ENCODE measurements around the gene LDB2.

The LDB2 gene

GRCh38 chr4:16809943-16810342, 88.5 kb downstream of the LDB2 start:
- Histone ChIP-seq H3K27ac (ENCODE audit: low read depth in 2 of 2, low read length in 2 of 2) (no peak overlapping the region), H3K4me1 (ENCODE audit: control insufficient read depth in 2 of 2, insufficient read depth in 2 of 2, low read length in 2 of 2) (no peaks in the 10 kb centered on the region), H3K9ac (ENCODE audit: low read depth in 1 of 2, low read length in 2 of 2) (no peak overlapping the region), H3K36me3 (ENCODE audit: control insufficient read depth in 2 of 2, insufficient read depth in 2 of 2, low read length in 2 of 2) (no peaks in the 10 kb centered on the region), H3K4me3 (ENCODE audit: low read length in 2 of 2) (no peak overlapping the region), H3K9me3 (ENCODE audit: control insufficient read depth in 2 of 2, low read length in 2 of 2) (peaks cover 0 to 2% of the 10 kb centered on the region in 2 donors), H3K27me3 (ENCODE audit: control insufficient read depth in 2 of 2, insufficient read depth in 2 of 2, low read length in 2 of 2) (no peaks in the 10 kb centered on the region)

GRCh38 chr4:16809064-16809463, 89.4 kb downstream of the LDB2 start:
- peaks cover 0 to 2% of the 10 kb centered on the region in 2 donors for H3K9me3 ChIP-seq (ENCODE audit: control insufficient read depth in 2 of 2, low read length in 2 of 2)
- no peaks in the 10 kb centered on the region for H3K36me3 ChIP-seq (ENCODE audit: control insufficient read depth in 2 of 2, insufficient read depth in 2 of 2, low read length in 2 of 2)
- no peak overlapping the region for H3K9ac ChIP-seq (ENCODE audit: low read depth in 1 of 2, low read length in 2 of 2)
- H3K4me3 ChIP-seq (ENCODE audit: low read length in 2 of 2): no peak overlapping the region
- H3K4me1 ChIP-seq (ENCODE audit: control insufficient read depth in 2 of 2, insufficient read depth in 2 of 2, low read length in 2 of 2): no peaks in the 10 kb centered on the region
- H3K27me3 ChIP-seq (ENCODE audit: control insufficient read depth in 2 of 2, insufficient read depth in 2 of 2, low read length in 2 of 2): no peaks in the 10 kb centered on the region
- H3K27ac ChIP-seq (ENCODE audit: low read depth in 2 of 2, low read length in 2 of 2): no peak overlapping the region

GRCh38 chr4:16807355-16807754, 91.1 kb downstream of the LDB2 start:
- Histone ChIP-seq H3K4me3 (ENCODE audit: low read length in 2 of 2) (no peak overlapping the region), H3K36me3 (ENCODE audit: control insufficient read depth in 2 of 2, insufficient read depth in 2 of 2, low read length in 2 of 2) (no peaks in the 10 kb centered on the region), H3K9me3 (ENCODE audit: control insufficient read depth in 2 of 2, low read length in 2 of 2) (peaks cover 0 to 2% of the 10 kb centered on the region in 2 donors), H3K27me3 (ENCODE audit: control insufficient read depth in 2 of 2, insufficient read depth in 2 of 2, low read length in 2 of 2) (no peaks in the 10 kb centered on the region), H3K4me1 (ENCODE audit: control insufficient read depth in 2 of 2, insufficient read depth in 2 of 2, low read length in 2 of 2) (no peaks in the 10 kb centered on the region), H3K27ac (ENCODE audit: low read depth in 2 of 2, low read length in 2 of 2) (no peak overlapping the region), H3K9ac (ENCODE audit: low read depth in 1 of 2, low read length in 2 of 2) (no peak overlapping the region)

- no peaks in the 10 kb centered on the region for H3K36me3 ChIP-seq (ENCODE audit: control insufficient read depth in 2 of 2, insufficient read depth in 2 of 2, low read length in 2 of 2)
- H3K27me3 ChIP-seq (ENCODE audit: control insufficient read depth in 2 of 2, insufficient read depth in 2 of 2, low read length in 2 of 2): no peaks in the 10 kb centered on the region
- no peak overlapping the region for H3K9ac ChIP-seq (ENCODE audit: low read depth in 1 of 2, low read length in 2 of 2)
- no peak overlapping the region for H3K27ac ChIP-seq (ENCODE audit: low read depth in 2 of 2, low read length in 2 of 2)
- no peak overlapping the region for H3K4me3 ChIP-seq (ENCODE audit: low read length in 2 of 2)
- H3K4me1 ChIP-seq (ENCODE audit: control insufficient read depth in 2 of 2, insufficient read depth in 2 of 2, low read length in 2 of 2): no peaks in the 10 kb centered on the region
- peaks cover 0 to 2% of the 10 kb centered on the region in 2 donors for H3K9me3 ChIP-seq (ENCODE audit: control insufficient read depth in 2 of 2, low read length in 2 of 2)
Measured at GRCh38 chr4:16804581-16804980, 93.9 kb downstream of the LDB2 start.

- no peak overlapping the region for H3K27ac ChIP-seq (ENCODE audit: low read depth in 2 of 2, low read length in 2 of 2)
- H3K9me3 ChIP-seq (ENCODE audit: control insufficient read depth in 2 of 2, low read length in 2 of 2): no peaks in the 10 kb centered on the region
- no peaks in the 10 kb centered on the region for H3K36me3 ChIP-seq (ENCODE audit: control insufficient read depth in 2 of 2, insufficient read depth in 2 of 2, low read length in 2 of 2)
- no peak overlapping the region for H3K9ac ChIP-seq (ENCODE audit: low read depth in 1 of 2, low read length in 2 of 2)
- H3K4me1 ChIP-seq (ENCODE audit: control insufficient read depth in 2 of 2, insufficient read depth in 2 of 2, low read length in 2 of 2): no peaks in the 10 kb centered on the region
- H3K4me3 ChIP-seq (ENCODE audit: low read length in 2 of 2): no peak overlapping the region
- H3K27me3 ChIP-seq (ENCODE audit: control insufficient read depth in 2 of 2, insufficient read depth in 2 of 2, low read length in 2 of 2): no peaks in the 10 kb centered on the region
Measured at GRCh38 chr4:16802044-16802443, 96.4 kb downstream of the LDB2 start.

GRCh38 chr4:16801356-16801755, 97.1 kb downstream of the LDB2 start:
- no peaks in the 10 kb centered on the region for H3K4me1 ChIP-seq (ENCODE audit: control insufficient read depth in 2 of 2, insufficient read depth in 2 of 2, low read length in 2 of 2)
- no peaks in the 10 kb centered on the region for H3K27me3 ChIP-seq (ENCODE audit: control insufficient read depth in 2 of 2, insufficient read depth in 2 of 2, low read length in 2 of 2)
- no peaks in the 10 kb centered on the region for H3K36me3 ChIP-seq (ENCODE audit: control insufficient read depth in 2 of 2, insufficient read depth in 2 of 2, low read length in 2 of 2)
- no peak overlapping the region for H3K4me3 ChIP-seq (ENCODE audit: low read length in 2 of 2)
- H3K9me3 ChIP-seq (ENCODE audit: control insufficient read depth in 2 of 2, low read length in 2 of 2): no peaks in the 10 kb centered on the region
- H3K9ac ChIP-seq (ENCODE audit: low read depth in 1 of 2, low read length in 2 of 2): no peak overlapping the region
- no peak overlapping the region for H3K27ac ChIP-seq (ENCODE audit: low read depth in 2 of 2, low read length in 2 of 2)

- H3K9ac ChIP-seq (ENCODE audit: low read depth in 1 of 2, low read length in 2 of 2): no peak overlapping the region
- H3K36me3 ChIP-seq (ENCODE audit: control insufficient read depth in 2 of 2, insufficient read depth in 2 of 2, low read length in 2 of 2): no peaks in the 10 kb centered on the region
- no peaks in the 10 kb centered on the region for H3K27me3 ChIP-seq (ENCODE audit: control insufficient read depth in 2 of 2, insufficient read depth in 2 of 2, low read length in 2 of 2)
- H3K4me1 ChIP-seq (ENCODE audit: control insufficient read depth in 2 of 2, insufficient read depth in 2 of 2, low read length in 2 of 2): no peaks in the 10 kb centered on the region
- H3K27ac ChIP-seq (ENCODE audit: low read depth in 2 of 2, low read length in 2 of 2): no peak overlapping the region
- no peak overlapping the region for H3K4me3 ChIP-seq (ENCODE audit: low read length in 2 of 2)
- H3K9me3 ChIP-seq (ENCODE audit: control insufficient read depth in 2 of 2, low read length in 2 of 2): no peaks in the 10 kb centered on the region
Measured at GRCh38 chr4:16794816-16795445, 103.5 kb downstream of the LDB2 start.

- Histone ChIP-seq H3K36me3 (ENCODE audit: control insufficient read depth in 2 of 2, insufficient read depth in 2 of 2, low read length in 2 of 2) (no peaks in the 10 kb centered on the region), H3K4me1 (ENCODE audit: control insufficient read depth in 2 of 2, insufficient read depth in 2 of 2, low read length in 2 of 2) (no peaks in the 10 kb centered on the region), H3K27me3 (ENCODE audit: control insufficient read depth in 2 of 2, insufficient read depth in 2 of 2, low read length in 2 of 2) (no peaks in the 10 kb centered on the region), H3K27ac (ENCODE audit: low read depth in 2 of 2, low read length in 2 of 2) (no peak overlapping the region), H3K4me3 (ENCODE audit: low read length in 2 of 2) (no peak overlapping the region), H3K9me3 (ENCODE audit: control insufficient read depth in 2 of 2, low read length in 2 of 2) (no peaks in the 10 kb centered on the region), H3K9ac (ENCODE audit: low read depth in 1 of 2, low read length in 2 of 2) (no peak overlapping the region)
Measured at GRCh38 chr4:16791460-16791859, 107.0 kb downstream of the LDB2 start.

- no peaks in the 10 kb centered on the region for H3K36me3 ChIP-seq (ENCODE audit: control insufficient read depth in 2 of 2, insufficient read depth in 2 of 2, low read length in 2 of 2)
- H3K9me3 ChIP-seq (ENCODE audit: control insufficient read depth in 2 of 2, low read length in 2 of 2): no peaks in the 10 kb centered on the region
- no peak overlapping the region for H3K27ac ChIP-seq (ENCODE audit: low read depth in 2 of 2, low read length in 2 of 2)
- H3K4me1 ChIP-seq (ENCODE audit: control insufficient read depth in 2 of 2, insufficient read depth in 2 of 2, low read length in 2 of 2): no peaks in the 10 kb centered on the region
- no peaks in the 10 kb centered on the region for H3K27me3 ChIP-seq (ENCODE audit: control insufficient read depth in 2 of 2, insufficient read depth in 2 of 2, low read length in 2 of 2)
- no peak overlapping the region for H3K4me3 ChIP-seq (ENCODE audit: low read length in 2 of 2)
- H3K9ac ChIP-seq (ENCODE audit: low read depth in 1 of 2, low read length in 2 of 2): no peak overlapping the region
Measured at GRCh38 chr4:16790508-16790907, 107.9 kb downstream of the LDB2 start.

GRCh38 chr4:16788868-16789267, 109.6 kb downstream of the LDB2 start:
- H3K9me3 ChIP-seq (ENCODE audit: control insufficient read depth in 2 of 2, low read length in 2 of 2): no peaks in the 10 kb centered on the region
- H3K36me3 ChIP-seq (ENCODE audit: control insufficient read depth in 2 of 2, insufficient read depth in 2 of 2, low read length in 2 of 2): no peaks in the 10 kb centered on the region
- H3K9ac ChIP-seq (ENCODE audit: low read depth in 1 of 2, low read length in 2 of 2): no peak overlapping the region
- no peaks in the 10 kb centered on the region for H3K27me3 ChIP-seq (ENCODE audit: control insufficient read depth in 2 of 2, insufficient read depth in 2 of 2, low read length in 2 of 2)
- no peak overlapping the region for H3K27ac ChIP-seq (ENCODE audit: low read depth in 2 of 2, low read length in 2 of 2)
- no peak overlapping the region for H3K4me3 ChIP-seq (ENCODE audit: low read length in 2 of 2)
- no peaks in the 10 kb centered on the region for H3K4me1 ChIP-seq (ENCODE audit: control insufficient read depth in 2 of 2, insufficient read depth in 2 of 2, low read length in 2 of 2)

Data from mucosa of rectum (tissue), 2 donors.